H1 (cell line): ENCODE data around the gene CCSER2. TPM values are rescaled to one million over a fixed set of nuclear protein-coding genes. Genes with fewer than 3 reads are reported as not detected.

Experiments used
- CTCF ChIA-PET: fragments of 300-600 bp; sonication (Branson Sonifier 250); formaldehyde crosslinking; loops from one replicate; lab custom pipeline; 2021; ENCODE audit not compliant: partially characterized antibody; lab: Charles Lee
- POLR2A ChIA-PET: fragments of 300-600 bp; sonication (Branson Sonifier 250); formaldehyde crosslinking; loops from one replicate; lab custom pipeline; 2021; ENCODE audit warnings: inconsistent platforms; ENCODE audit not compliant: partially characterized antibody; lab: Charles Lee
- DNase-seq, 2 experiments: peaks; one replicate each; pipeline versions ENCODE4 v3.0.0 to v3.0.0-alpha.2; 2010 to 2022; ENCODE audit warnings: low spot score in 2 of 2, low read depth in 1 of 2, mixed read lengths in 1 of 2
- FAIRE-seq: peaks from 2 replicates; lab custom pipeline; 2011; peaks lifted over from hg19 to GRCh38; lab: Jason Lieb, UNC
- H2AFZ ChIP-seq: 2 replicates; pipeline ENCODE4 v1.8.1; 2012; ENCODE audit warnings: low read length, inconsistent platforms
- H2AK5ac ChIP-seq: 2 replicates; pipeline ENCODE4 v1.6.1; 2013; ENCODE audit warnings: low read depth, low read length
- H2BK120ac ChIP-seq: replicated peaks from 2 replicates; pipeline ENCODE3; 2013; ENCODE audit warnings: low read depth, low read length, inconsistent platforms
- H2BK12ac ChIP-seq: 2 replicates; pipeline ENCODE4 v1.6.1; 2013; ENCODE audit warnings: low read depth, low read length
- H2BK15ac ChIP-seq: 2 replicates; pipeline ENCODE4 v1.6.1; 2013; ENCODE audit warnings: low read length
- H2BK20ac ChIP-seq: 2 replicates; pipeline ENCODE4 v1.6.1; 2013; ENCODE audit warnings: low read length
- H2BK5ac ChIP-seq: 2 replicates; pipeline ENCODE4 v1.6.1; 2013; ENCODE audit warnings: low read depth, low read length
- H3K14ac ChIP-seq: 2 replicates; pipeline ENCODE4 v1.6.1; 2013; ENCODE audit warnings: inconsistent platforms; ENCODE audit not compliant: insufficient read length
- H3K18ac ChIP-seq: 2 replicates; pipeline ENCODE4 v1.6.1; 2013; ENCODE audit warnings: low read length; ENCODE audit errors: extremely low read depth
- H3K23ac ChIP-seq: 2 replicates; pipeline ENCODE4 v1.6.1; 2013; ENCODE audit warnings: inconsistent platforms; ENCODE audit not compliant: insufficient read length
- H3K23me2 ChIP-seq: 2 replicates; pipeline ENCODE4 v1.6.1; 2013; ENCODE audit warnings: low read depth, low read length
- H3K27ac ChIP-seq: 2 replicates; pipeline ENCODE4 v1.6.1; 2011; ENCODE audit warnings: low read depth, low read length, inconsistent platforms
- H3K27me3 ChIP-seq, 4 experiments: replicated peaks in 1 of 4; 1 replicate in 1 of 4; 2 replicates in 3 of 4; pipeline versions ENCODE4 v1.6.1 to v1.8.1; 2011 to 2013; ENCODE audit warnings: low read length in 3 of 4, mild to moderate bottlenecking in 3 of 4, inconsistent platforms in 2 of 4, mixed read lengths in 2 of 4, moderate library complexity in 1 of 4; ENCODE audit not compliant: control insufficient read depth in 3 of 4, insufficient read depth in 3 of 4; ENCODE audit errors: extremely low read depth in 1 of 4
- H3K36me3 ChIP-seq, 4 experiments: 2 replicates each; pipeline versions ENCODE4 v1.6.1 to v1.8.1; 2011 to 2013; ENCODE audit warnings: mild to moderate bottlenecking in 4 of 4, low read length in 3 of 4, moderate library complexity in 2 of 4, control low read depth in 1 of 4, inconsistent platforms in 1 of 4; ENCODE audit not compliant: insufficient read depth in 4 of 4, control insufficient read depth in 2 of 4
- H3K4ac ChIP-seq: replicated peaks from 2 replicates; pipeline ENCODE3; 2013; ENCODE audit warnings: low read length, low read depth, mixed read lengths, inconsistent platforms; ENCODE audit not compliant: insufficient read length
- H3K4me1 ChIP-seq, 4 experiments: replicated peaks in 1 of 4; 1 replicate in 1 of 4; 2 replicates in 3 of 4; pipeline versions ENCODE4 v1.6.1 to v1.8.1; 2011 to 2013; ENCODE audit warnings: low read length in 3 of 4, inconsistent platforms in 2 of 4, mixed read lengths in 1 of 4; ENCODE audit not compliant: insufficient read depth in 4 of 4, control insufficient read depth in 3 of 4
- H3K4me2 ChIP-seq, 2 experiments: 2 replicates each; pipeline versions ENCODE4 v1.6.1 to v1.8.1; 2011 to 2013; ENCODE audit warnings: low read depth in 2 of 2, low read length in 2 of 2, control low read depth in 1 of 2, inconsistent platforms in 1 of 2, mild to moderate bottlenecking in 1 of 2; ENCODE audit not compliant: insufficient read depth in 1 of 2
- H3K4me3 ChIP-seq, 4 experiments: fragments of 200-600, 300-600 bp in 1 of 4; sonication (generic), shearing (Covaris generic), sonication (Bioruptor Twin) in 1 of 4; 2 replicates each; pipeline versions ENCODE4 v1.5.1 to v1.8.1; 2011 to 2016; ENCODE audit warnings: low read length in 4 of 4, low read depth in 3 of 4, control low read depth in 2 of 4, inconsistent platforms in 2 of 4, mild to moderate bottlenecking in 2 of 4, mixed read lengths in 1 of 4, moderate library complexity in 1 of 4; ENCODE audit not compliant: insufficient read depth in 2 of 4; ENCODE audit errors: extremely low read depth in 1 of 4
- H3K56ac ChIP-seq: replicated peaks from 2 replicates; pipeline ENCODE3; 2013; ENCODE audit warnings: low read depth, mild to moderate bottlenecking, mixed read lengths, low read length, inconsistent platforms; ENCODE audit not compliant: insufficient read length
- H3K79me1 ChIP-seq: 2 replicates; pipeline ENCODE4 v1.6.1; 2013; ENCODE audit warnings: low read depth, low read length, control low read depth
- H3K79me2 ChIP-seq, 2 experiments: 2 replicates each; pipeline versions ENCODE4 v1.6.1 to v1.8.1; 2012 to 2013; ENCODE audit warnings: low read length in 2 of 2, mild to moderate bottlenecking in 2 of 2, inconsistent platforms in 1 of 2; ENCODE audit not compliant: insufficient read depth in 2 of 2, control insufficient read depth in 1 of 2
- H3K9ac ChIP-seq, 4 experiments: replicated peaks in 1 of 4; 1 replicate in 1 of 4; 2 replicates in 3 of 4; pipeline versions ENCODE4 v1.6.1 to v1.8.1; 2011 to 2013; ENCODE audit warnings: low read depth in 3 of 4, low read length in 3 of 4, control low read depth in 2 of 4, mild to moderate bottlenecking in 2 of 4, moderate library complexity in 2 of 4, inconsistent platforms in 1 of 4; ENCODE audit errors: extremely low read depth in 1 of 4
- H3K9me3 ChIP-seq, 2 experiments: 2 replicates each; pipeline versions ENCODE4 v1.6.1 to v1.8.1; 2012 to 2013; ENCODE audit warnings: mild to moderate bottlenecking in 2 of 2, moderate library complexity in 2 of 2, control low read depth in 1 of 2, inconsistent platforms in 1 of 2, low read depth in 1 of 2, low read length in 1 of 2, mixed read lengths in 1 of 2; ENCODE audit not compliant: insufficient read depth in 2 of 2
- H4K20me1 ChIP-seq, 2 experiments: replicated peaks in 1 of 2; 2 replicates each; pipeline versions ENCODE3 to v1.8.1; 2011 to 2013; ENCODE audit warnings: inconsistent platforms in 2 of 2, low read length in 2 of 2, mild to moderate bottlenecking in 1 of 2; ENCODE audit not compliant: insufficient read depth in 2 of 2, control insufficient read depth in 1 of 2
- H4K5ac ChIP-seq: 2 replicates; pipeline ENCODE4 v1.6.1; 2013; ENCODE audit warnings: low read length, low read depth, mixed read lengths, inconsistent platforms; ENCODE audit not compliant: insufficient read length
- H4K8ac ChIP-seq: 2 replicates; pipeline ENCODE4 v1.8.0; 2013; ENCODE audit warnings: mild to moderate bottlenecking, moderate library complexity, low read length, inconsistent platforms; ENCODE audit not compliant: insufficient read depth; ENCODE audit errors: extremely low read depth
- H4K91ac ChIP-seq: replicated peaks from 2 replicates; pipeline ENCODE3; 2013; ENCODE audit warnings: low read length, mixed read lengths, inconsistent platforms; ENCODE audit not compliant: insufficient read length
- BACH1 ChIP-seq: IDR thresholded peaks from 2 replicates; pipeline ENCODE4 v1.6.1; 2012; ENCODE audit warnings: low read length, improper control_type of control experiment
- CTCF ChIP-seq, 3 experiments: IDR thresholded peaks; 1 replicate in 2 of 3; 2 replicates in 1 of 3; pipeline versions ENCODE4 v1.5.1 to v1.6.1; 2011; ENCODE audit warnings: low read length in 3 of 3, mild to moderate bottlenecking in 3 of 3, inconsistent platforms in 2 of 3, low read depth in 1 of 3, moderate library complexity in 1 of 3; ENCODE audit not compliant: insufficient read depth in 1 of 3; ENCODE audit errors: control extremely low read depth in 1 of 3
- GTF2F1 ChIP-seq: IDR thresholded peaks from 2 replicates; pipeline ENCODE4 v1.6.1; 2012; ENCODE audit warnings: low read depth, low read length, improper control_type of control experiment, borderline replicate concordance
- JUND ChIP-seq: IDR thresholded peaks from 2 replicates; pipeline ENCODE4 v1.6.1; 2011; ENCODE audit warnings: mild to moderate bottlenecking, improper control_type of control experiment, low read length
- KDM5A ChIP-seq: fragments of 200-600 bp; IDR thresholded peaks from 2 replicates; pipeline ENCODE4 v1.7.1; 2012; ENCODE audit warnings: mild to moderate bottlenecking, low read length, inconsistent platforms, mixed read lengths
- MAX ChIP-seq: IDR thresholded peaks from 2 replicates; pipeline ENCODE4 v1.6.1; 2012; ENCODE audit warnings: inconsistent platforms
- NRF1 ChIP-seq: IDR thresholded peaks from 2 replicates; pipeline ENCODE4 v1.6.1; 2011; ENCODE audit warnings: mild to moderate bottlenecking, low read depth, low read length, improper control_type of control experiment
- RNF2 ChIP-seq: fragments of 200-900, 300-1000 bp; sonication (generic); IDR thresholded peaks from 2 replicates; pipeline ENCODE4 v1.7.1; 2016; ENCODE audit warnings: borderline replicate concordance, low read depth, mild to moderate bottlenecking, antibody characterized with exemption, low read length; ENCODE audit not compliant: poor library complexity, severe bottlenecking; ENCODE audit errors: missing control alignments
- SIRT6 ChIP-seq: IDR thresholded peaks from one replicate; pipeline ENCODE4 v1.7.1; 2012; ENCODE audit warnings: low read length, inconsistent platforms
- TAF1 ChIP-seq: IDR thresholded peaks from 2 replicates; pipeline ENCODE4 v1.6.1; 2011; ENCODE audit warnings: mild to moderate bottlenecking, low read depth, low read length
- TBP ChIP-seq: IDR thresholded peaks from 2 replicates; pipeline ENCODE4 v1.6.1; 2011; ENCODE audit warnings: low read depth, low read length, improper control_type of control experiment
- TEAD4 ChIP-seq: IDR thresholded peaks from 2 replicates; pipeline ENCODE4 v1.6.1; 2012; ENCODE audit warnings: low read depth, low read length, inconsistent platforms, mixed read lengths
- WGBS, 2 experiments: shearing (Covaris generic) in 1 of 2; methylation state at CpG; one replicate each; pipeline versions ENCODE4 v1.1.6 to v1.1.7; 2013 to 2015; ENCODE audit warnings: low lambda C conversion rate in 2 of 2, mixed read lengths in 2 of 2, inconsistent platforms in 1 of 2, low coverage in 1 of 2, missing lambda C conversion rate in 1 of 2; ENCODE audit not compliant: insufficient replicate concordance in 2 of 2, insufficient coverage in 1 of 2, insufficient read length in 1 of 2; ENCODE audit errors: extremely low coverage in 1 of 2, missing lambda C conversion rate in 1 of 2; 5-methylcytosine and 5-hydroxymethylcytosine counted together
- polyA plus RNA-seq, 7 experiments: library from polyadenylated mRNA; depleted of rRNA in 3 of 7; stranded (reverse) in 5 of 7; unstranded in 2 of 7; fragments of >200 nt in 5 of 7; fragments of 200-250 nt in 2 of 7; gene quantifications; 1 replicate in 5 of 7; 2 replicates in 1 of 7; 4 replicates in 1 of 7; pipeline versions ENCODE4 v1.2.1 to v1.2.3, GENCODE V29; 2011 to 2013; ENCODE audit warnings: missing spikeins in 2 of 7, mixed read lengths in 2 of 7
- total RNA-seq: library from RNA; stranded (reverse); fragmentation: NEBNext Ultra II Directional; extraction: Animal tissue kit (Norgen Biotek cat#: 25700); gene quantifications from 2 replicates; pipeline ENCODE4 v1.2.1, GENCODE V29; 2021

CCSER2 gene
- total and polyA plus RNA-seq, 2 of the 8 experiments (the other 6 are each of a cell fraction or from before 2014, with no cell fraction given), result 6.9 to 30.5 TPM

- Histone ChIP-seq H2BK5ac (no peak overlapping the region), H4K20me1 (no peaks in the 10 kb centered on the region), H3K4ac (no peak overlapping the region), H4K91ac (no peak overlapping the region), H2BK20ac (no peak overlapping the region), H2AFZ (no peak overlapping the region), H4K8ac (no peak overlapping the region), H3K9me3 (no peaks in the 10 kb centered on the region; a peak in 1 of 4 replicates), H3K56ac (no peak overlapping the region), H2BK15ac (no peak overlapping the region), H2BK12ac (no peak overlapping the region), H3K4me1 (peaks cover 0 to 6% (median 0%) of the 10 kb centered on the region in 4 experiments; a peak in 3 of 7 replicates), H3K27me3 (no peaks in the 10 kb centered on the region), H3K27ac (no peak overlapping the region), H3K23me2 (peaks cover 3% of the 10 kb centered on the region; the same call in 1 of the 2 replicates), H3K9ac (no peak overlapping the region), H3K79me1 (0 out of 2 replicates have a peak, but pooled peaks cover 3% of the 10 kb centered on the region), H2BK120ac (no peak overlapping the region), H4K5ac (no peak overlapping the region), H3K36me3 (no peaks in the 10 kb centered on the region; a peak in 2 of 8 replicates), H3K18ac (no peak overlapping the region), H2AK5ac (no peak overlapping the region), H3K14ac (no peak overlapping the region), H3K79me2 (peaks cover 0 to 6% of the 10 kb centered on the region in 2 experiments; a peak in 1 of 4 replicates), H3K4me2 (no peak overlapping the region), H3K23ac (no peak overlapping the region), H3K4me3 (no peak overlapping the region)
- FAIRE-seq, result peak; percentile 62
- WGBS, 2 experiments, result 65% methylated on average over 2 of the region's 2 CpGs; no CpG with 5 or more reads in 1 of the 2 experiments
- POLR2A ChIA-PET, result no interaction called here
- CTCF ChIA-PET, result interaction anchor here (1.0 to 1.9 kb wide), 3 partner anchors 11 to 143 kb away, joined by 3 to 5 read pairs (median 4); no protein-coding TSS in a partner anchor
- DNase-seq, result no peak
- TF ChIP-seq MAX, result no peak
- no peak for TF ChIP-seq GTF2F1
- no peak for TF ChIP-seq TBP
- TF ChIP-seq TEAD4, result no peak
- TF ChIP-seq SIRT6, result no peak
- no peak for TF ChIP-seq CTCF (IDR thresholded peaks at IDR 0.05; ENCODE audit: control extremely low read depth in 1 of 3, insufficient read depth in 1 of 3, low read depth in 1 of 3, low read length in 3 of 3)
- no peak for TF ChIP-seq JUND
- no peak for TF ChIP-seq NRF1
- no peak for TF ChIP-seq RNF2
- TF ChIP-seq TAF1, result no peak
- no peak for TF ChIP-seq KDM5A
- no peak for TF ChIP-seq BACH1
Observed at GRCh38 chr10:84397735-84398144, 69.4 kb downstream of the CCSER2 start.
